ENCODE results near the gene ABCC3. TPM values are rescaled to one million over a fixed set of nuclear protein-coding genes. Genes with fewer than 3 reads are reported as not detected.

Gene ABCC3
- total RNA-seq, result 5.5 and 5.6 TPM in 2 replicates

GRCh38 chr17:50634224-50634914 lies at the start of gene ABCC3:
ABCC3 (plus strand) TSS chr17:50634881; CDS start chr17:50634937, 56 bp downstream.

DNA sequence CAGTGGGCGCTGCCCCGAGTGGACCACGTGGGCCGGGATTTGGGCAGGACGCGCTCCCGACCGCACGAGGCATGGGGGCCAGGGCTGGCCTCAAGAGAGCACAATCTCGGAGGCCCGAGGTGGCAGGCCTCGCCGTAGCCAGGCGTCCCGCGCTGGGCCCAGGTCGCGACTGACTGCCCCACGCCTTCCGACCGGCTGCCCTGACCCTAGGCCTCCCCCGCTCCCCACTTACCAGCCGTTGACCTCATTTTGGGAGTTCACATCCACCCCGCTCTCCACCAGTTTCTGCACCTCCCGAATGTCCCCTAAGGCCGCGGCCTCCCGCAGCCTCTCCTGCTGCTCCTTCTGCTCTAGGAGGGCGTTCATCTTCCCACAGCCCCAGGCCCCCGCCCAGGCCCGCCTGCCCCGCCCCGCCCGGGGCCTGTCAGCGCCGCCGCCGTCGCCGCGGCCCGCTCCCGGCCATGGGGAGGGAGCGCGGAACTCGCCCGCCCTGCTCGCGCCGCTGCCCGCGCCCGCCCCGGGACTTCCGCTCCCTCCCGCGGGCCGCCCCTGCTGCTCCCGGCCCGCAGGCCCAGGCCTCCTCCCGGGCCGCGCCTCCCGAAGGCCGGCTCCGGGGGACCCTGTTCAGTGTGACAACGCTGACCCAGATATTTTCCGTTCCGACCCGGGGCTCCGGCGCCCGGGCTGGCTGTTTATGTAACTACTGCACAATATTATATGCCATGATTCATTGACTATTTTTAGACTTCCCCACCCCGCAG lies 72.8 kb downstream of the ABCC3 start, which contains the start of gene ANKRD40:
ANKRD40 (minus strand) TSS at position 626 of the 761 bp plus-strand sequence; CDS start at position 366, 260 bp downstream.

DNA sequence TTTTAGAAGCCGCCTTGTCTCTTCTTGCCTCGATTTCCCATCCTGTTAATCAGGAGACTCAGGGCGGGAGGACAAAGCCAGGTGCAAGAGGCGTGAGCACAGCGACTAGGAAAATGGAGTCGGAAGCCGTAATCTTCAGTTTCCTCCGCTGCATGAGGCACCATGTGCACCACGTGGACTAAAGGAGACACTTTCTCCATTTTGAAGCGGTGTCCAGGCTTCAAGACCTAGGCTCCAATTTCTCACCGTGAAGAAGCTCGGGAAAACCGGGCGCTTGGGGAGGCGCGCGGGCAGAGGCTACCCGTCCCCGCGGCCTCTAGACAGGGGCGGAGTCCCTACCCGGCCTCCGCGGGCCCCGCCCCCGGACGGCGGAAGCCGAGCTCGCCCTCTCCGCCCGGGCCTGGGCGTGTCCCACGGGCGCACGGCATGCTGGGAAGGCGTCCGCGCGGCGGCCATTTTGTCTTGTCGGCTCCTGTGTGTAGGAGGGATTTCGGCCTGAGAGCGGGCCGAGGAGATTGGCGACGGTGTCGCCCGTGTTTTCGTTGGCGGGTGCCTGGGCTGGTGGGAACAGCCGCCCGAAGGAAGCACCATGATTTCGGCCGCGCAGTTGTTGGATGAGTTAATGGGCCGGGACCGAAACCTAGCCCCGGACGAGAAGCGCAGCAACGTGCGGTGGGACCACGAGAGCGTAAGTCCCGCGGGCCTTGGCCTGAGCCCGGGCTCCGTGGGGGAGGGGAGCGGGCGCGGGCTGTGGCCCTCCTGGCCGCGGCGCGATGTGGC lies 84.7 kb downstream of the ABCC3 start, which contains the start of gene LUC7L3:
LUC7L3 (plus strand) TSS at position 460 of the 780 bp plus-strand sequence; CDS start at position 590, 130 bp downstream.

Other genes starting within 250 kb of the ABCC3 start
- gene LRRC59, start 237.4 kb upstream of the ABCC3 start, total RNA-seq, result 233 and 248 TPM in 2 replicates
- 12.3 and 18.3 TPM in 2 replicates for gene ACSF2, start 208.7 kb upstream of the ABCC3 start, total RNA-seq
- gene CHAD, start 166.0 kb upstream of the ABCC3 start, total RNA-seq, result not detected in 2 replicates
- gene RSAD1, start 156.0 kb upstream of the ABCC3 start, total RNA-seq, result 15.8 and 20.5 TPM in 2 replicates
- gene MYCBPAP, start 126.4 kb upstream of the ABCC3 start, total RNA-seq, result 0.59 and 1.2 TPM in 2 replicates
- 0.15 TPM in 1 of 2 replicates, not detected in the other for gene EPN3, start 102.1 kb upstream of the ABCC3 start, total RNA-seq
- gene SPATA20, start 87.7 kb upstream of the ABCC3 start, total RNA-seq, result 47.7 and 57.3 TPM in 2 replicates
- gene CACNA1G, start 74.2 kb upstream of the ABCC3 start, total RNA-seq, result under 0.01 TPM in 2 replicates
- 21.3 and 25.2 TPM in 2 replicates for gene ANKRD40, start 73.0 kb downstream of the ABCC3 start, total RNA-seq
- 13.7 and 17.3 TPM in 2 replicates for gene LUC7L3, start 84.7 kb downstream of the ABCC3 start, total RNA-seq
- gene ANKRD40CL, start 132.6 kb downstream of the ABCC3 start, total RNA-seq, result not detected in 2 replicates
- gene WFIKKN2, start 200.7 kb downstream of the ABCC3 start, total RNA-seq, result 0.15 TPM in 1 of 2 replicates, not detected in the other
- 4.3 and 5.2 TPM in 2 replicates for gene TOB1, start 231.5 kb downstream of the ABCC3 start, total RNA-seq

All from bronchus fibroblast of lung (primary cell).